Activated CD4-positive, alpha-beta T cell treated with anti-CD3 and anti-CD28 coated beads, Interleukin-2, amount 10 ng/mL, durations not matched to agents 7 days and 5 days (primary cell): ENCODE results near the gene FBXO10. TPM values are rescaled to one million over a fixed set of nuclear protein-coding genes. Genes with fewer than 3 reads are reported as not detected.
A peak's percentile ranks its signal among the peaks of the same experiment; 100 is the strongest.

Experiments used
- CTCF ChIA-PET: fragments of 350-600 bp; sonication (Branson Sonifier 250); formaldehyde crosslinking; loops from one replicate; lab custom pipeline; 2021; ENCODE audit warnings: antibody characterized with exemption; lab: Charles Lee
- POLR2A ChIA-PET: fragments of 350-600 bp; sonication (Branson Sonifier 250); formaldehyde crosslinking; loops from one replicate; lab custom pipeline; 2021; ENCODE audit warnings: antibody characterized with exemption; lab: Charles Lee
- DNase-seq: peaks from one replicate; pipeline ENCODE4 v3.0.0-alpha.2; 2020
- H3K27ac Mint-ChIP-seq: one replicate; pipeline ENCODE4 v1.8.0; 2021; ENCODE audit warnings: mild to moderate bottlenecking, moderate library complexity, mixed read lengths
- H3K27me3 Mint-ChIP-seq: one replicate; pipeline ENCODE4 v1.8.0; 2021; ENCODE audit warnings: mixed read lengths
- H3K36me3 Mint-ChIP-seq: one replicate; pipeline ENCODE4 v1.8.0; 2021; ENCODE audit warnings: low read depth, mixed read lengths
- H3K4me1 Mint-ChIP-seq: one replicate; pipeline ENCODE4 v1.8.0; 2021; ENCODE audit warnings: mixed read lengths
- H3K4me3 Mint-ChIP-seq: one replicate; pipeline ENCODE4 v1.8.0; 2021; ENCODE audit warnings: mild to moderate bottlenecking, moderate library complexity, mixed read lengths
- H3K9me3 Mint-ChIP-seq: one replicate; pipeline ENCODE4 v1.8.0; 2021; ENCODE audit warnings: mixed read lengths
- total RNA-seq, 2 experiments: library from RNA; stranded (reverse); gene quantifications; one replicate each; pipeline ENCODE4 v1.2.3, GENCODE V29; 2021

Gene FBXO10
- total RNA-seq, 2 experiments from 2014 or later: 2.6 TPM

- Mint-ChIP-seq H3K27ac (no peak overlapping the region), H3K4me3 (no peak overlapping the region), H3K27me3 (no peaks in the 10 kb centered on the region), H3K4me1 (no peaks in the 10 kb centered on the region), H3K9me3 (no peaks in the 10 kb centered on the region), H3K36me3 (no peaks in the 10 kb centered on the region)
- no peak for DNase-seq
- CTCF ChIA-PET: interaction anchor here (0.6 kb wide), 1 partner anchor 521 kb away, joined by 3 read pairs; no protein-coding TSS in a partner anchor
- POLR2A ChIA-PET: no interaction called here
Observed at GRCh38 chr9:37541465-37541864, 34.7 kb downstream of the FBXO10 start.

- ChIA-PET CTCF (no interaction called here), POLR2A (no interaction called here)
- Mint-ChIP-seq H3K4me1 (no peaks in the 10 kb centered on the region), H3K36me3 (no peaks in the 10 kb centered on the region), H3K9me3 (no peaks in the 10 kb centered on the region), H3K27me3 (no peaks in the 10 kb centered on the region), H3K4me3 (no peak overlapping the region), H3K27ac (no peak overlapping the region)
- DNase-seq: no peak
Observed at GRCh38 chr9:37540634-37541033, 35.5 kb downstream of the FBXO10 start.

DNA sequence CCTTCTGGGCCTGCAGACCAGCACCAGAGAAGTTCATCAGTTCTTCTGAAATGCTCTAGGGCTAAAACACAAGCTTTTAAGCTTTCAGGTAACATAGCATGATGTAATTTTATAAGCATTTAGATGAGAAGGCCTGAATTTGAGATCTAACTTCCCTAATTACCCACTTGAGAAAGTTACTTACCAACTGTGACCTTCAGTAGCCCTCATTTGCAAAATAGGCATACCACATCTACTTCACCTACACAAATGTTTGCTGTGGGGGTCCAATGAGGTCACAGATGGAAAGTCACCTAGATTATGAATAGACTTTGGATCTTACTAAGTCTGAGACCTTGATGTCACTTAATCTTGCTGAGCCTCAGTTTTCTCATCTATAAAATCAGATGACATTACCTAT lies 36.5 kb downstream of the FBXO10 start:
- H3K4me1 Mint-ChIP-seq: no peaks in the 10 kb centered on the region
- no peaks in the 10 kb centered on the region for H3K9me3 Mint-ChIP-seq
- no peak overlapping the region for H3K27ac Mint-ChIP-seq
- no peak overlapping the region for H3K4me3 Mint-ChIP-seq
- ChIA-PET POLR2A (no interaction called here), CTCF (interaction anchor here (0.7 kb wide), 1 partner anchor 26 kb away, joined by 3 read pairs; no protein-coding TSS in a partner anchor)
- no peaks in the 10 kb centered on the region for H3K27me3 Mint-ChIP-seq
- no peaks in the 10 kb centered on the region for H3K36me3 Mint-ChIP-seq
- no peak for DNase-seq

DNA sequence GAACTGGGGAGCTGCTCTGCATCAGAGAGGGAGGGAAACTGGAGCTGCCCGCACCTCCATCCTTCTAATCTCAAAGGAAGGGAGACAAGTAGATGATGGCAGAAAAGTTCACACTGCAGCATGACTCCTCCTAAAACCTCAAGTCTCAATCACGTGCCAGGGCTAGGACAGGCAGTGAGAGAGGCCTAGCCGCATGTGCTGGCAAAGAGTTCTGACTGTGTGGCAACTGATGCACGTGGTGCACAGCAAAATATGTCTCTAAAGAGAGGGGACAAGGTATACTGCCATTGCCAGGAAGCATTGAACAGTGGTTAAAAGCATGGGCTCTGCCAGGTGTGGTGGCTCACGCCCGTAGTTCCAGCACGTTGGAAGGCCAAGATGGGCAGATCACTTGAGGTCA lies 38.1 kb downstream of the FBXO10 start:
- no peak overlapping the region for H3K27ac Mint-ChIP-seq
- POLR2A ChIA-PET: no interaction called here
- no peaks in the 10 kb centered on the region for H3K4me1 Mint-ChIP-seq
- DNase-seq: no peak
- no peaks in the 10 kb centered on the region for H3K36me3 Mint-ChIP-seq
- no peaks in the 10 kb centered on the region for H3K27me3 Mint-ChIP-seq
- CTCF ChIA-PET: no interaction called here
- no peak overlapping the region for H3K4me3 Mint-ChIP-seq
- no peaks in the 10 kb centered on the region for H3K9me3 Mint-ChIP-seq

- ChIA-PET POLR2A (no interaction called here), CTCF (no interaction called here)
- Mint-ChIP-seq H3K4me1 (no peaks in the 10 kb centered on the region), H3K27ac (no peak overlapping the region), H3K9me3 (no peaks in the 10 kb centered on the region), H3K4me3 (no peak overlapping the region), H3K27me3 (no peaks in the 10 kb centered on the region), H3K36me3 (no peaks in the 10 kb centered on the region)
- no peak for DNase-seq
Observed at GRCh38 chr9:37534901-37535300, 41.3 kb downstream of the FBXO10 start.

DNA sequence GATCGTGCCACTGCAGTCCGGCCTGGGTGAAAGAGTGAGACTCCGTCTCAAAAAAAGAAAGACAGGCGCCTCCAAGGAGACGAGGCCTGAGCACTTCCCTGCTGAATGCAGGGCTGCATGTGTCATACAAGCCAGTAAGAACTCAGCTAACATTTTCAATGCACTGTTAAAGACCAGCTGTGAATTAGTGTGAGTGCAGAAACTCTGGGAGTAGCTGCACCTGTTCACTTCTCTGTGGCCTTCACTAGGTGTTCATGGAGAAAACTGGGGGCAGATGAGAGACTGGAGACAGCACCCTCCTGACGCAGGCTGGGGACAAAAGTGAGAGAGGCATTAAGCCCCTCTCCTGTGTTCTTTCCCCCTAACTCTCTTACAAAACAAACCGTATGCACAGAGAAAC lies 41.8 kb downstream of the FBXO10 start:
- POLR2A ChIA-PET: no interaction called here
- H3K27ac Mint-ChIP-seq: no peak overlapping the region
- no peaks in the 10 kb centered on the region for H3K36me3 Mint-ChIP-seq
- CTCF ChIA-PET: no interaction called here
- no peaks in the 10 kb centered on the region for H3K4me1 Mint-ChIP-seq
- no peaks in the 10 kb centered on the region for H3K9me3 Mint-ChIP-seq
- DNase-seq: no peak
- H3K27me3 Mint-ChIP-seq: no peaks in the 10 kb centered on the region
- no peak overlapping the region for H3K4me3 Mint-ChIP-seq

- POLR2A ChIA-PET: no interaction called here
- Mint-ChIP-seq H3K36me3 (no peaks in the 10 kb centered on the region), H3K27ac (peak overlapping the region; percentile 79), H3K9me3 (no peaks in the 10 kb centered on the region), H3K27me3 (no peaks in the 10 kb centered on the region), H3K4me1 (peaks cover 4% of the 10 kb centered on the region), H3K4me3 (no peak overlapping the region)
- no peak for DNase-seq
- CTCF ChIA-PET: interaction anchor here (1.0 kb wide), 1 partner anchor 8 kb away, joined by 4 read pairs; no protein-coding TSS in a partner anchor
Observed at GRCh38 chr9:37531699-37532098, 44.5 kb downstream of the FBXO10 start.

GRCh38 chr9:37528652-37529471 lies 47.3 kb downstream of the FBXO10 start:
- peak; percentile 21 for DNase-seq
- no peaks in the 10 kb centered on the region for H3K9me3 Mint-ChIP-seq
- no peak overlapping the region for H3K4me3 Mint-ChIP-seq
- ChIA-PET POLR2A (no interaction called here), CTCF (interaction anchor here (0.6 kb wide), 2 partner anchors 10 to 11 kb away, joined by 4 read pairs; no protein-coding TSS in a partner anchor)
- H3K27me3 Mint-ChIP-seq: no peaks in the 10 kb centered on the region
- no peaks in the 10 kb centered on the region for H3K36me3 Mint-ChIP-seq
- peak overlapping the region; percentile 22 for H3K27ac Mint-ChIP-seq
- peaks cover 4% of the 10 kb centered on the region for H3K4me1 Mint-ChIP-seq

DNA sequence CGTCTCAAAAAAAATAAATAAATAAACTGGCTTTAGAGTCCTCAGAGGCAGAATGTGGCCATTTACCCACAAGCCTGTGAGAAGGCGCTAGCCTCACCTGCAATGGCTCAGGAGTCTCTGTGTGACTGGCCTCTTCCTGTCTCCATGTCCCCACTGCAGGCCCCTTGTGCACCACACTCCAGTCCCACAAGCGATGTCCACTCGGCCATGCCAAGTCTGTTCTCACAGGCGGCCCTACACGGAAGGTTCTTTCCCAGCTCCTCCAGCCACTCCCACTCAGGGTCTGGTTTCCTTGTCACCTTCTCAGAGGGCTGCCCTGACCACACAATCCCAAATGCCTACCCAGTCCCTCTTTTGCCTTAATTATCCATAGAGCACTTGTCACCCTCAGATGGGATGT lies 52.3 kb downstream of the FBXO10 start:
- no peak for DNase-seq
- Mint-ChIP-seq H3K4me1 (peaks cover 1% of the 10 kb centered on the region), H3K27ac (no peak overlapping the region), H3K27me3 (no peaks in the 10 kb centered on the region), H3K4me3 (no peak overlapping the region), H3K36me3 (no peaks in the 10 kb centered on the region), H3K9me3 (no peaks in the 10 kb centered on the region)
- CTCF ChIA-PET: interaction anchor here (2.0 kb wide), 1 partner anchor 8 kb away, joined by 4 read pairs; no protein-coding TSS in a partner anchor
- POLR2A ChIA-PET: no interaction called here

DNA sequence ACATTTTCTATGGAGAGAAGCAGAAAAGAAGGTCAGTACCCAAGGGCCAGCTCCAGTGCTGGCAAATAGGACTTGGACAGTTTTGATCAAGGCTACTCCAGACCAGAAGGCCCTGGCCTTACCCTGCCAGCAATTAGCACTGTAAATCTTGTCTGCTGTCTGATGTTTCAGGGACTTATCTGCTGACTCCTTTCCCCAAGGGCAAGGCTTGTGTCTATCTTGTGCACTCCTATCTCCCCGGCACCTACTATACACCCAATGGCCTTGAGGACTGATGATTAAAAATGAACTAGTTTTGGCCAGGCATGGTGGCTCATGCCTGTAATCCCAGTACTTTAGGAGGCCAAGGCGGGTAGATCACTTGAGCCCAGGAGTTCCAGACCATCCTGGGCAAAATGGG lies 53.2 kb downstream of the FBXO10 start:
- H3K36me3 Mint-ChIP-seq: no peaks in the 10 kb centered on the region
- no peaks in the 10 kb centered on the region for H3K9me3 Mint-ChIP-seq
- POLR2A ChIA-PET: no interaction called here
- no peaks in the 10 kb centered on the region for H3K27me3 Mint-ChIP-seq
- no peak overlapping the region for H3K4me3 Mint-ChIP-seq
- no peaks in the 10 kb centered on the region for H3K4me1 Mint-ChIP-seq
- DNase-seq: no peak
- no peak overlapping the region for H3K27ac Mint-ChIP-seq
- CTCF ChIA-PET: interaction anchor here (2.0 kb wide), 1 partner anchor 9 kb away, joined by 4 read pairs; no protein-coding TSS in a partner anchor

- Mint-ChIP-seq H3K27me3 (no peaks in the 10 kb centered on the region), H3K27ac (no peak overlapping the region), H3K4me3 (no peak overlapping the region), H3K9me3 (no peaks in the 10 kb centered on the region), H3K36me3 (no peaks in the 10 kb centered on the region), H3K4me1 (no peaks in the 10 kb centered on the region)
- CTCF ChIA-PET: no interaction called here
- no peak for DNase-seq
- POLR2A ChIA-PET: no interaction called here
Observed at GRCh38 chr9:37521111-37521510, 55.1 kb downstream of the FBXO10 start.

DNA sequence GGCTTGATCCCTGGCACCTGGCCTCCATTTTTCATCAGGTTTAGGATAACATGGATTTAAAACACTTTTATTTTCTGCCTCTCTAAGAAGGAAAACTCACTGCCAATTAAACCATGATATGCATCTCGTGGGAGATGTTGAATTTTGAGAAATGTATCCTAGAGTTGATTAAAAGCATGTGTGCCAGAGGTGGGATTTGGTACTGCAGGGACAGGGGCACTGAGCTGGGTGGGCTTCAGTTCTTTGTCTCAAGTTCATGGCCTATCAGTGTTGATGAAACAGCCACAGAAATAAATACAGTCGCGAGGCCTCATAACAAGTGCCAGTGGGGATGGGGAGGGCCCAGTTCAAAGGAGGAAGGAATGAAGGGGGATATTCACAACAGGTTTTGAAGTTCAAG lies 55.5 kb downstream of the FBXO10 start:
- no peak for DNase-seq
- Mint-ChIP-seq H3K4me3 (no peak overlapping the region), H3K27ac (no peak overlapping the region), H3K27me3 (no peaks in the 10 kb centered on the region), H3K4me1 (no peaks in the 10 kb centered on the region), H3K9me3 (no peaks in the 10 kb centered on the region), H3K36me3 (no peaks in the 10 kb centered on the region)
- CTCF ChIA-PET: no interaction called here
- POLR2A ChIA-PET: no interaction called here

DNA sequence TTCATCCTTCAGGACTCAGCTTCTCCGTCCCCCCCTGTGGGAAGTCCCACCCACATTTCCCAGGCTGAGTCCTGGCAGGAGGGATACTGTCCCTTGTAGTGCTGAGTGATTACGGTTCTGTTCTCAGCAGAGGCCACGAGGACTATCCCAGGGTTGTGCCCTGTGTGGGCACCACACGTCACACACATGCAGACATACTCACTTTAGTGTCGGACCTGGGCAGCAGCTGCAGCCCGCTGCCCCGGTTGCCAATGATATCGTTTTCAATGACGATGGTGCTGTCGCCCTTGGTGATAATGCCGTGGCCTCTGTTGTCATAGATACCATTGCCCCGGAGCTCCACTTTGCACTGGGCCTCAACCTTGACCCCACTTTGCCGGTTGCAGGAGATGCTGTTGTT lies 58.3 kb downstream of the FBXO10 start:
- Mint-ChIP-seq H3K9me3 (no peaks in the 10 kb centered on the region), H3K27ac (no peak overlapping the region), H3K27me3 (no peaks in the 10 kb centered on the region), H3K36me3 (no peaks in the 10 kb centered on the region), H3K4me3 (no peak overlapping the region), H3K4me1 (peaks cover 11% of the 10 kb centered on the region)
- DNase-seq: no peak
- CTCF ChIA-PET: interaction anchor here (0.5 to 1.6 kb wide), 3 partner anchors 10 to 1213 kb away, joined by 4 read pairs; no protein-coding TSS in a partner anchor
- POLR2A ChIA-PET: no interaction called here
